ENCODE measurements around the gene C1QL4.

C1QL4 gene

DNA sequence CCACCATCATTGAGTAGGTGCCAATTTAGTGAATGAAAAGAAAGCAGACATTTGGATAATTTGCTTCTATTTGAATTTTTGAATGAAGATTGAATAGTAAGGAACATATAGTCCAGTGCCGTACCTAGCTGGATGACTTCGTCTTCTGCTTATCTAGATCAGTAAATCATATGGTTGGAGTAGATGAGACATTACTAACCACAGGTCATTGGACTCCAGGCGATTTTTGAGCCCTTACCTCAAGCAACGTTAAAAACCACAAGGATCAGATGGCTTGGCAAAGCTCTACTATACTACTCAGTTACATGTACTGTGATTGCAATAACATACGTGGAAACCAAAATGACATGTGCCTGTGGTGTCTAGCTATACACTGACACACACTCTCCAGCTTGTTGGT, 28.6 kb upstream of the C1QL4 start:
- Histone ChIP-seq H3K27me3 (ENCODE audit: insufficient read depth, poor library complexity, severe bottlenecking) (no peaks in the 10 kb centered on the region), H3K27ac (replicated peaks) (no peak overlapping the region), H3K4me3 (replicated peaks; ENCODE audit: insufficient read depth, low read length) (no peak overlapping the region)
- no peak for DNase-seq (ENCODE audit: low read depth in 1 of 2, low spot score in 1 of 2)
- no peak for TF ChIP-seq SPI1 (IDR thresholded peaks at IDR 0.05; ENCODE audit: borderline replicate concordance, low read depth)

GRCh38 chr12:49364989-49365388, 28.0 kb upstream of the C1QL4 start:
- peak in 1 of 2 experiments; percentile 75 for DNase-seq (ENCODE audit: low read depth in 1 of 2, low spot score in 1 of 2)
- Histone ChIP-seq H3K27me3 (ENCODE audit: insufficient read depth, poor library complexity, severe bottlenecking) (no peaks in the 10 kb centered on the region), H3K27ac (replicated peaks) (no peak overlapping the region), H3K4me3 (replicated peaks; ENCODE audit: insufficient read depth, low read length) (no peak overlapping the region)
- TF ChIP-seq, protein P1, sequence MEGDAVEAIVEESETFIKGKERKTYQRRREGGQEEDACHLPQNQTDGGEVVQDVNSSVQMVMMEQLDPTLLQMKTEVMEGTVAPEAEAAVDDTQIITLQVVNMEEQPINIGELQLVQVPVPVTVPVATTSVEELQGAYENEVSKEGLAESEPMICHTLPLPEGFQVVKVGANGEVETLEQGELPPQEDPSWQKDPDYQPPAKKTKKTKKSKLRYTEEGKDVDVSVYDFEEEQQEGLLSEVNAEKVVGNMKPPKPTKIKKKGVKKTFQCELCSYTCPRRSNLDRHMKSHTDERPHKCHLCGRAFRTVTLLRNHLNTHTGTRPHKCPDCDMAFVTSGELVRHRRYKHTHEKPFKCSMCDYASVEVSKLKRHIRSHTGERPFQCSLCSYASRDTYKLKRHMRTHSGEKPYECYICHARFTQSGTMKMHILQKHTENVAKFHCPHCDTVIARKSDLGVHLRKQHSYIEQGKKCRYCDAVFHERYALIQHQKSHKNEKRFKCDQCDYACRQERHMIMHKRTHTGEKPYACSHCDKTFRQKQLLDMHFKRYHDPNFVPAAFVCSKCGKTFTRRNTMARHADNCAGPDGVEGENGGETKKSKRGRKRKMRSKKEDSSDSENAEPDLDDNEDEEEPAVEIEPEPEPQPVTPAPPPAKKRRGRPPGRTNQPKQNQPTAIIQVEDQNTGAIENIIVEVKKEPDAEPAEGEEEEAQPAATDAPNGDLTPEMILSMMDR (IDR thresholded peaks at IDR 0.05; ENCODE audit: insufficient read depth, low read length) = no peak
- TF ChIP-seq GABPA (IDR thresholded peaks at IDR 0.05; ENCODE audit: low read depth) (no peak), REST (IDR thresholded peaks at IDR 0.05; ENCODE audit: insufficient replicate concordance, low read depth) (no peak), POLR2AphosphoS5 (IDR thresholded peaks at IDR 0.05; ENCODE audit: low read depth) (no peak), SPI1 (IDR thresholded peaks at IDR 0.05; ENCODE audit: borderline replicate concordance, low read depth) (no peak)

- H3K27ac ChIP-seq (replicated peaks) = no peak overlapping the region
- H3K4me3 ChIP-seq (replicated peaks; ENCODE audit: insufficient read depth, low read length) = no peak overlapping the region
- no peaks in the 10 kb centered on the region for H3K27me3 ChIP-seq (ENCODE audit: insufficient read depth, poor library complexity, severe bottlenecking)
- no peak for TF ChIP-seq REST (IDR thresholded peaks at IDR 0.05; ENCODE audit: insufficient replicate concordance, low read depth)
- TF ChIP-seq, protein P1 (IDR thresholded peaks at IDR 0.05; ENCODE audit: insufficient read depth, low read length) = no peak
- TF ChIP-seq POLR2AphosphoS5 (IDR thresholded peaks at IDR 0.05; ENCODE audit: low read depth) = no peak
- TF ChIP-seq SPI1 (IDR thresholded peaks at IDR 0.05; ENCODE audit: borderline replicate concordance, low read depth) = no peak
- no peak for TF ChIP-seq GABPA (IDR thresholded peaks at IDR 0.05; ENCODE audit: low read depth)
- no peak for DNase-seq (ENCODE audit: low read depth in 1 of 2, low spot score in 1 of 2)
Measured at GRCh38 chr12:49362077-49362476, 25.1 kb upstream of the C1QL4 start.

DNA sequence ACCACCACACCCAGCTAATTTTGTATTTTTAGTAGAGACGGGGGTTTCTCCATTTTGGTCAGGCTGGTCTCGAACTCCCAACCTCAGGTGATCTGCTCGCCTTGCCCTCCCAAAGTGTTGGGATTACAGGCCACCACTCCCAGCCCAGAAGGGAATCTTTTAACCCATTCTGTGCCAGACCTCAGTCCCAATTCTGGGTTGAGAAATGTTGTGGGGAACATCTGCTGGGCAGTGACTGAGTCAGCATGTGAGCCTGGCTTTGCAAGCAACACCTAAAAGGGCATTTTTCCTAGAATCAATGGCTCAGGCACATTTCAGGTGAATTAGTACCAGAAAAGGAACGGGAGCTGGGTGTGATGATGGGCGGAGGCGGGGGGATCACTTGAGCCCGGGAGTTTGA, 22.7 kb upstream of the C1QL4 start:
- no peak for DNase-seq (ENCODE audit: low read depth in 1 of 2, low spot score in 1 of 2)
- Histone ChIP-seq H3K27me3 (ENCODE audit: insufficient read depth, poor library complexity, severe bottlenecking) (no peaks in the 10 kb centered on the region), H3K27ac (replicated peaks) (no peak overlapping the region), H3K4me3 (replicated peaks; ENCODE audit: insufficient read depth, low read length) (no peak overlapping the region)
- TF ChIP-seq, protein P1 (IDR thresholded peaks at IDR 0.05; ENCODE audit: insufficient read depth, low read length) = no peak
- TF ChIP-seq POLR2AphosphoS5 (IDR thresholded peaks at IDR 0.05; ENCODE audit: low read depth) (no peak), SPI1 (IDR thresholded peaks at IDR 0.05; ENCODE audit: borderline replicate concordance, low read depth) (no peak), GABPA (IDR thresholded peaks at IDR 0.05; ENCODE audit: low read depth) (no peak), REST (IDR thresholded peaks at IDR 0.05; ENCODE audit: insufficient replicate concordance, low read depth) (no peak)
